SK-N-SH (cell line): ENCODE data around the gene CEP112. TPM values are rescaled to one million over a fixed set of nuclear protein-coding genes. Genes with fewer than 3 reads are reported as not detected.

Source experiments
- CTCF ChIA-PET: fragments of 300-600, 350-600 bp; formaldehyde crosslinking; extraction: SDS; loops from one replicate; lab custom pipeline; 2021; lab: Yijun Ruan, JAX
- POLR2A ChIA-PET: fragments of 350-600 bp; sonication (Branson Sonifier 250); formaldehyde crosslinking; extraction: SDS; loops from one replicate; lab custom pipeline; 2020; ENCODE audit warnings: antibody characterized with exemption, inconsistent platforms; lab: Yijun Ruan, JAX
- DNase-seq: peaks from one replicate; pipeline ENCODE4 v3.0.0; 2012
- H2AFZ ChIP-seq: fragments of 200-600 bp; sonication (generic); 2 replicates; pipeline ENCODE4 v1.8.1; 2016; ENCODE audit warnings: antibody characterized with exemption, mild to moderate bottlenecking, low read depth
- H3F3A ChIP-seq: fragments of 200-600 bp; sonication (generic); replicated peaks from 2 replicates; pipeline ENCODE3; 2016; ENCODE audit warnings: antibody characterized with exemption, mild to moderate bottlenecking; ENCODE audit not compliant: insufficient read depth
- H3K27ac ChIP-seq, 2 experiments: fragments of 200-500 bp in 1 of 2; fragments of 200-600 bp in 1 of 2; sonication (Bioruptor generic) in 1 of 2; sonication (generic), shearing (Covaris generic) in 1 of 2; 2 replicates each; pipeline versions ENCODE4 v1.5.1 to v1.6.1; 2014 to 2016; ENCODE audit warnings: low read depth in 2 of 2, inconsistent platforms in 1 of 2, low read length in 1 of 2, mild to moderate bottlenecking in 1 of 2, mixed read lengths in 1 of 2
- H3K27me3 ChIP-seq: fragments of 200-600 bp; sonication (generic), shearing (Covaris generic); 2 replicates; pipeline ENCODE4 v1.6.1; 2016; ENCODE audit warnings: mixed run types; ENCODE audit not compliant: insufficient read depth
- H3K36me3 ChIP-seq, 2 experiments: fragments of 200-500 bp in 1 of 2; fragments of 200-600 bp in 1 of 2; sonication (Bioruptor generic) in 1 of 2; sonication (generic) in 1 of 2; replicated peaks in 1 of 2; 2 replicates each; pipeline versions ENCODE3 to v1.5.1; 2014 to 2016; ENCODE audit warnings: low read length in 1 of 2, mild to moderate bottlenecking in 1 of 2; ENCODE audit not compliant: insufficient read depth in 2 of 2, control insufficient read depth in 1 of 2
- H3K4me1 ChIP-seq, 2 experiments: fragments of 200-500 bp in 1 of 2; fragments of 200-600 bp in 1 of 2; sonication (Bioruptor generic) in 1 of 2; sonication (generic), shearing (Covaris generic) in 1 of 2; 2 replicates each; pipeline versions ENCODE4 v1.5.1 to v1.6.1; 2014 to 2016; ENCODE audit warnings: low read depth in 1 of 2, low read length in 1 of 2, mixed run types in 1 of 2; ENCODE audit not compliant: insufficient read depth in 2 of 2, control insufficient read depth in 1 of 2
- H3K4me2 ChIP-seq: fragments of 200-600 bp; sonication (generic), shearing (Covaris generic); 2 replicates; pipeline ENCODE4 v1.6.1; 2017; ENCODE audit warnings: mixed run types
- H3K4me3 ChIP-seq, 2 experiments: fragments of 200-500 bp in 1 of 2; fragments of 200-600 bp in 1 of 2; sonication (Bioruptor generic) in 1 of 2; sonication (generic), shearing (Covaris generic) in 1 of 2; 2 replicates each; pipeline versions ENCODE4 v1.5.1 to v1.8.1; 2014 to 2016; ENCODE audit warnings: low read depth in 2 of 2, inconsistent platforms in 1 of 2, low read length in 1 of 2, mild to moderate bottlenecking in 1 of 2, mixed read lengths in 1 of 2, moderate library complexity in 1 of 2
- H3K79me2 ChIP-seq: fragments of 200-600 bp; sonication (generic); 2 replicates; pipeline ENCODE4 v1.8.1; 2017; ENCODE audit warnings: mild to moderate bottlenecking; ENCODE audit not compliant: insufficient read depth
- H3K9ac ChIP-seq: fragments of 200-600 bp; sonication (generic); 2 replicates; pipeline ENCODE4 v1.6.1; 2017; ENCODE audit warnings: mixed run types
- H3K9me2 ChIP-seq: fragments of 200-600 bp; sonication (generic); 2 replicates; pipeline ENCODE4 v1.6.1; 2017; ENCODE audit warnings: mixed run types
- H3K9me3 ChIP-seq: fragments of 200-600 bp; sonication (generic); 2 replicates; pipeline ENCODE4 v1.6.1; 2017; ENCODE audit warnings: mixed run types, mild to moderate bottlenecking, moderate library complexity
- H4K20me1 ChIP-seq: fragments of 200-600 bp; sonication (generic); 2 replicates; pipeline ENCODE4 v1.6.1; 2017; ENCODE audit warnings: mild to moderate bottlenecking, mixed run types; ENCODE audit not compliant: insufficient read depth
- CHD2 ChIP-seq: fragments of 150-350 bp; IDR thresholded peaks from 2 replicates; pipeline ENCODE4 v1.6.1; 2018; ENCODE audit warnings: low read length; ENCODE audit not compliant: partially characterized antibody
- ELF1 ChIP-seq: IDR thresholded peaks from 2 replicates; pipeline ENCODE4 v1.4.0; 2012
- FOSL2 ChIP-seq: IDR thresholded peaks from 2 replicates; pipeline ENCODE4 v1.4.0; 2012; ENCODE audit warnings: low read depth, mild to moderate bottlenecking, moderate library complexity, borderline replicate concordance
- FOXJ3 ChIP-seq: sonication (generic); formaldehyde crosslinking; IDR thresholded peaks from 2 replicates; pipeline ENCODE4 v1.5.1; 2020; ENCODE audit warnings: mild to moderate bottlenecking, missing genetic modification reagents
- FOXM1 ChIP-seq: IDR thresholded peaks from 2 replicates; pipeline ENCODE4 v1.4.0; 2012; ENCODE audit warnings: low read depth, mild to moderate bottlenecking
- GABPA ChIP-seq: IDR thresholded peaks from 2 replicates; pipeline ENCODE4 v1.4.0; 2012; ENCODE audit warnings: low read depth, mild to moderate bottlenecking
- GATA2 ChIP-seq: sonication (generic); formaldehyde crosslinking; IDR thresholded peaks from 2 replicates; pipeline ENCODE4 v1.5.0; 2020; ENCODE audit warnings: mild to moderate bottlenecking, missing genetic modification reagents
- JUND ChIP-seq: IDR thresholded peaks from 2 replicates; pipeline ENCODE4 v1.4.0; 2012
- MAX ChIP-seq: IDR thresholded peaks from 2 replicates; pipeline ENCODE4 v1.4.0; 2012; ENCODE audit warnings: low read depth
- MXI1 ChIP-seq: IDR thresholded peaks from 2 replicates; pipeline ENCODE4 v1.6.1; 2012; ENCODE audit warnings: mild to moderate bottlenecking, low read depth, low read length, improper control_type of control experiment
- NFIC ChIP-seq: IDR thresholded peaks from 2 replicates; pipeline ENCODE4 v1.4.0; 2012; ENCODE audit warnings: borderline replicate concordance
- NRF1 ChIP-seq: IDR thresholded peaks from 2 replicates; pipeline ENCODE4 v1.6.1; 2012; ENCODE audit warnings: low read depth, mild to moderate bottlenecking, low read length
- POLR2AphosphoS5 ChIP-seq: IDR thresholded peaks from 2 replicates; pipeline ENCODE4 v1.6.1; 2012; ENCODE audit warnings: low read depth, low read length
- RAD21 ChIP-seq: IDR thresholded peaks from 2 replicates; pipeline ENCODE4 v1.6.1; 2012; ENCODE audit warnings: mild to moderate bottlenecking, low read length
- RFX5 ChIP-seq: IDR thresholded peaks from 2 replicates; pipeline ENCODE4 v1.6.1; 2012; ENCODE audit warnings: mild to moderate bottlenecking, improper control_type of control experiment, low read length
- SIN3A ChIP-seq: IDR thresholded peaks from 2 replicates; pipeline ENCODE4 v1.6.1; 2012; ENCODE audit warnings: low read depth, mild to moderate bottlenecking, low read length, moderate library complexity, borderline replicate concordance
- TAF1 ChIP-seq: IDR thresholded peaks from 2 replicates; pipeline ENCODE4 v1.6.1; 2012; ENCODE audit warnings: low read depth, mild to moderate bottlenecking, low read length, moderate library complexity, borderline replicate concordance
- TCF12 ChIP-seq: IDR thresholded peaks from 2 replicates; pipeline ENCODE4 v1.4.0; 2012
- USF2 ChIP-seq: fragments of 150-350 bp; IDR thresholded peaks from 2 replicates; pipeline ENCODE4 v1.6.1; 2017; ENCODE audit warnings: antibody characterized with exemption, low read length, low read depth, borderline replicate concordance
- YY1 ChIP-seq: IDR thresholded peaks from 2 replicates; pipeline ENCODE4 v1.4.0; 2012; ENCODE audit warnings: low read depth, mild to moderate bottlenecking
- ZBTB33 ChIP-seq: IDR thresholded peaks from 2 replicates; pipeline ENCODE4 v1.4.0; 2012; ENCODE audit warnings: low read depth, borderline replicate concordance
- WGBS: methylation state at CpG from one replicate; pipeline ENCODE4 v1.1.6; 2017; ENCODE audit warnings: low lambda C conversion rate; 5-methylcytosine and 5-hydroxymethylcytosine counted together
- polyA plus RNA-seq, 3 experiments: library from polyadenylated mRNA; depleted of rRNA; stranded (reverse); fragments of >200 nt; gene quantifications; 2 replicates each; pipeline ENCODE4 v1.2.3, GENCODE V29; 2012

Gene CEP112
- polyA plus RNA-seq, 1 of the 3 experiments (the other 2 are of a cell fraction) = 7.9 TPM

GRCh38 chr17:66123163-66123562 is 68.8 kb downstream of the CEP112 start:
- Histone ChIP-seq H3K4me3 (no peak overlapping the region), H3K9me2 (no peaks in the 10 kb centered on the region), H3K79me2 (no peaks in the 10 kb centered on the region), H3K9me3 (no peaks in the 10 kb centered on the region), H3K4me2 (no peak overlapping the region), H4K20me1 (no peaks in the 10 kb centered on the region), H3K27ac (no peak overlapping the region), H3K4me1 (no peaks in the 10 kb centered on the region; a peak in 1 of 4 replicates), H3K27me3 (no peaks in the 10 kb centered on the region), H3K9ac (no peak overlapping the region), H3K36me3 (peaks cover 3 to 14% of the 10 kb centered on the region in 2 experiments), H3F3A (no peaks in the 10 kb centered on the region), H2AFZ (no peak overlapping the region)
- POLR2A ChIA-PET = no interaction called here
- TF ChIP-seq ELF1 = no peak
- TF ChIP-seq ZBTB33 = no peak
- TF ChIP-seq NRF1 = no peak
- TF ChIP-seq USF2 = no peak
- no peak for TF ChIP-seq YY1
- no peak for TF ChIP-seq MAX
- TF ChIP-seq JUND = no peak
- no peak for TF ChIP-seq SIN3A
- no peak for TF ChIP-seq POLR2AphosphoS5
- no peak for TF ChIP-seq CHD2
- TF ChIP-seq FOXM1 = no peak
- TF ChIP-seq FOXJ3 (CRISPR knock-in tag) = no peak
- no peak for TF ChIP-seq GABPA
- TF ChIP-seq RFX5 = no peak
- no peak for TF ChIP-seq FOSL2
- no peak for TF ChIP-seq GATA2
- CTCF ChIA-PET = interaction anchor here (1.4 kb wide), 1 partner anchor 36 kb away, joined by 3 read pairs; no protein-coding TSS in a partner anchor
- DNase-seq = no peak
- WGBS = 95% methylated on average over 1 of the region's 1 CpG

- peaks cover 0 to 11% of the 10 kb centered on the region in 2 experiments for H3K36me3 ChIP-seq
- H3K4me3 ChIP-seq = no peak overlapping the region
- H3K4me2 ChIP-seq = no peak overlapping the region
- H3F3A ChIP-seq = no peaks in the 10 kb centered on the region
- no peaks in the 10 kb centered on the region for H3K9me2 ChIP-seq
- TF ChIP-seq MXI1 = no peak
- TF ChIP-seq USF2 = no peak
- TF ChIP-seq ELF1 = no peak
- no peak for TF ChIP-seq TCF12
- TF ChIP-seq MAX = no peak
- no peak for TF ChIP-seq YY1
- TF ChIP-seq RAD21 = no peak
- no peak for TF ChIP-seq TAF1
- TF ChIP-seq NFIC = no peak
- no peak for TF ChIP-seq ZBTB33
- no peaks in the 10 kb centered on the region for H3K27me3 ChIP-seq
- WGBS = 88% methylated on average over 2 of the region's 2 CpGs
- no peak overlapping the region for H3K9ac ChIP-seq
- H3K9me3 ChIP-seq = no peaks in the 10 kb centered on the region
- H3K4me1 ChIP-seq = no peaks in the 10 kb centered on the region
- no peak overlapping the region for H2AFZ ChIP-seq
- no peaks in the 10 kb centered on the region for H4K20me1 ChIP-seq
- no peaks in the 10 kb centered on the region for H3K79me2 ChIP-seq
- H3K27ac ChIP-seq = no peak overlapping the region
- POLR2A ChIA-PET = interaction anchor here (0.6 kb wide), 1 partner anchor 22 kb away, joined by 3 read pairs; no protein-coding TSS in a partner anchor
- no peak for DNase-seq
- CTCF ChIA-PET = interaction anchor here (0.5 to 1.1 kb wide), 3 partner anchors 13 to 884 kb away, joined by 3 read pairs; no protein-coding TSS in a partner anchor
These were observed 76.7 kb downstream of the CEP112 start for GRCh38 chr17:66115246-66115645.
